ENCODE measurements around the gene HOXB2.

Gene HOXB2

GRCh38 chr17:48502901-48503300 lies 42.0 kb downstream of the HOXB2 start:
- DNase-seq (ENCODE audit: low read depth): no peak
- no peak overlapping the region for H3K4me3 ChIP-seq (ENCODE audit: low read depth, low read length)

- no peak overlapping the region for H3K4me3 ChIP-seq (ENCODE audit: low read depth, low read length)
Observed at GRCh38 chr17:48502312-48502711, 42.6 kb downstream of the HOXB2 start.

GRCh38 chr17:48500435-48501426 lies 44.2 kb downstream of the HOXB2 start:
- no peak overlapping the region for H3K4me3 ChIP-seq (ENCODE audit: low read depth, low read length)
- DNase-seq (ENCODE audit: low read depth): no peak

More at GRCh38 chr17:48502312-48502711, 42.6 kb downstream of the HOXB2 start:
- DNase-seq (ENCODE audit: low read depth): no peak

- no peak for DNase-seq (ENCODE audit: low read depth)
Observed at GRCh38 chr17:48499735-48500434, 45.0 kb downstream of the HOXB2 start.

GRCh38 chr17:48499248-48499647 lies 45.7 kb downstream of the HOXB2 start:
- DNase-seq (ENCODE audit: low read depth): no peak
- no peak overlapping the region for H3K4me3 ChIP-seq (ENCODE audit: low read depth, low read length)

More at GRCh38 chr17:48499735-48500434, 45.0 kb downstream of the HOXB2 start:
- H3K4me3 ChIP-seq (ENCODE audit: low read depth, low read length): no peak overlapping the region

GRCh38 chr17:48498164-48498850 lies 46.6 kb downstream of the HOXB2 start:
- H3K4me3 ChIP-seq (ENCODE audit: low read depth, low read length): no peak overlapping the region
- no peak for DNase-seq (ENCODE audit: low read depth)

- no peak overlapping the region for H3K4me3 ChIP-seq (ENCODE audit: low read depth, low read length)
- DNase-seq (ENCODE audit: low read depth): no peak
Observed at GRCh38 chr17:48497103-48497502, 47.8 kb downstream of the HOXB2 start.

- no peak overlapping the region for H3K4me3 ChIP-seq (ENCODE audit: low read depth, low read length)
- DNase-seq (ENCODE audit: low read depth): no peak
Observed at GRCh38 chr17:48494335-48494734, 50.6 kb downstream of the HOXB2 start.

All from skeletal muscle cell (primary cell).